ENCODE measurements around the gene BPIFB2. TPM values are rescaled to one million over a fixed set of nuclear protein-coding genes. Genes with fewer than 3 reads are reported as not detected.

The BPIFB2 gene
- total and polyA plus RNA-seq, 10 of the 15 experiments (the other 5 are each of a cell fraction or from before 2014, with no cell fraction given): not detected

GRCh38 chr20:32984631-32985354, 22.7 kb upstream of the BPIFB2 start:
- DNase-seq (ENCODE audit: low read depth, low spot score) (no peak), ATAC-seq (no peak), FAIRE-seq (no peak)
- no peaks in the 10 kb centered on the region for H3K36me3 ChIP-seq (ENCODE audit: control insufficient read depth in 2 of 2, insufficient read depth in 2 of 2, low read length in 1 of 2)
- ChIA-PET SMC1A (ENCODE audit: uncharacterized antibody, unreplicated experiment) (no interaction called here), CTCF (no interaction called here), POLR2A (no interaction called here), RAD21 (ENCODE audit: unreplicated experiment) (no interaction called here)
- H3K4me2 ChIP-seq (ENCODE audit: control insufficient read depth, insufficient read depth): no peak overlapping the region
- in situ Hi-C loops (cut with MboI) (no loop called here), intact Hi-C loops (cut with micrococcal nuclease; ENCODE audit: unreplicated experiment) (no loop called here)
- TF ChIP-seq BHLHE40 (IDR thresholded peaks at IDR 0.05; ENCODE audit: borderline replicate concordance in 1 of 2, low read depth in 2 of 2, low read length in 1 of 2) (no peak), RBBP5 (conservative IDR thresholded peaks at IDR 0.05) (no peak), YY1 (IDR thresholded peaks at IDR 0.05; ENCODE audit: low read depth, low read length) (no peak), MLLT1 (IDR thresholded peaks at IDR 0.05) (no peak), PBX3 (IDR thresholded peaks at IDR 0.05; ENCODE audit: insufficient replicate concordance, low read depth, low read length) (no peak), POLR2AphosphoS2 (IDR thresholded peaks at IDR 0.05; ENCODE audit: low read depth, low read length) (no peak), RUNX3 (IDR thresholded peaks at IDR 0.05; ENCODE audit: low read length) (no peak)
- no peaks in the 10 kb centered on the region for H3K79me2 ChIP-seq (ENCODE audit: control insufficient read depth, insufficient read depth, low read length)
- no peak overlapping the region for H2AFZ ChIP-seq (ENCODE audit: control insufficient read depth, low read depth, low read length)
- no peaks in the 10 kb centered on the region for H4K20me1 ChIP-seq (ENCODE audit: control insufficient read depth, insufficient read depth)
- H3K4me1 ChIP-seq (ENCODE audit: control insufficient read depth, insufficient read depth, low read length): no peaks in the 10 kb centered on the region
- no peak overlapping the region for H3K27ac ChIP-seq (ENCODE audit: control insufficient read depth, insufficient read depth)
- no peaks in the 10 kb centered on the region; a peak in 2 of 4 replicates for H3K27me3 ChIP-seq (replicated peaks in 1 of 2; ENCODE audit: control insufficient read depth in 2 of 2, insufficient read depth in 2 of 2, low read length in 1 of 2)
- H3K4me3 ChIP-seq: no peak overlapping the region
- H3K9ac ChIP-seq (ENCODE audit: control insufficient read depth, insufficient read depth, low read length): no peak overlapping the region
- BruUV-seq (replicated peaks): no TSS peak
- H3K9me3 ChIP-seq (replicated peaks; ENCODE audit: control insufficient read depth, insufficient read depth, low read length): no peaks in the 10 kb centered on the region
- WGBS (ENCODE audit: insufficient coverage, insufficient replicate concordance, low lambda C conversion rate, missing lambda C conversion rate): 15% methylated on average over 9 of the region's 9 CpGs

Data from GM12878 (cell line).